Gastrocnemius medialis (tissue), 4 donors: ENCODE data around the gene PDE7B. TPM values are rescaled to one million over a fixed set of nuclear protein-coding genes. Genes with fewer than 3 reads are reported as not detected.

ENCODE experiments used
- ATAC-seq, 2 donors: fragments of 150-250 bp; one replicate each; pipeline ENCODE4 v1.9.1; 2016
- DNase-seq, 2 donors: peaks; one replicate each; pipeline ENCODE4 v3.0.0-alpha.2; 2019
- H3K27ac ChIP-seq, 4 donors: fragments of 200-600 bp; sonication (generic); 1 replicate in 1 of 4; 2 replicates in 3 of 4; pipeline ENCODE4 v1.5.1; 2016 to 2018; ENCODE audit warnings: mild to moderate bottlenecking in 2 of 4, moderate library complexity in 1 of 4
- H3K27me3 ChIP-seq, 3 donors: fragments of 200-600 bp; sonication (generic) in 2 of 3; 1 replicate in 1 of 3; 2 replicates in 2 of 3; pipeline versions ENCODE4 v1.5.1 to v1.6.0; 2016 to 2019; ENCODE audit warnings: mild to moderate bottlenecking in 1 of 3, moderate library complexity in 1 of 3
- H3K36me3 ChIP-seq, 2 donors: fragments of 200-600 bp; sonication (generic) in 1 of 2; one replicate each; pipeline ENCODE4 v1.5.1; 2017 to 2018
- H3K4me1 ChIP-seq, 2 donors: fragments of 200-600 bp; sonication (generic) in 1 of 2; one replicate each; pipeline ENCODE4 v1.5.1; 2016 to 2017; ENCODE audit warnings: mild to moderate bottlenecking in 2 of 2
- H3K4me3 ChIP-seq, 4 donors: fragments of 200-600 bp; sonication (generic) in 3 of 4; 1 replicate in 1 of 4; 2 replicates in 3 of 4; pipeline ENCODE4 v1.5.1; 2016 to 2019; ENCODE audit warnings: mild to moderate bottlenecking in 2 of 4
- H3K9me3 ChIP-seq, 3 donors: fragments of 200-600 bp; sonication (generic) in 2 of 3; 1 replicate in 1 of 3; 2 replicates in 2 of 3; pipeline ENCODE4 v1.5.1; 2016 to 2019
- POLR2A ChIP-seq, 2 donors: fragments of 450-650 bp; IDR thresholded peaks; one replicate each; pipeline ENCODE4 v1.6.1; 2017; ENCODE audit warnings: antibody characterized with exemption in 2 of 2, mild to moderate bottlenecking in 2 of 2, moderate library complexity in 2 of 2
- in situ Hi-C, 4 donors: fragments of 200-750 bp; cut with MboI; loops; one replicate each; pipeline versions ENCODE4 v1.15.0 to v1.8.0; 2017; ENCODE audit warnings: low sequenced_read_pairs in 4 of 4
- intact Hi-C: fragments of 100-400 bp; cut with DNase I; formaldehyde crosslinking; loops from one replicate; pipeline ENCODE4 v1.15.1; 2023; ENCODE audit warnings: low total_unique reads
- total RNA-seq, 4 donors: library from RNA; depleted of rRNA; stranded (reverse); fragments of >200 nt; gene quantifications; one replicate each; pipeline versions ENCODE4 v1.1.0 to v1.2.3, GENCODE V29; 2016
- TF ChIP-seq, protein P1 (sequence below), 5 experiments: fragments of 450-650 bp in 3 of 5; fragments of 200-600 bp in 2 of 5; sonication (generic) in 2 of 5; IDR thresholded peaks in 4 of 5; conservative IDR thresholded peaks in 1 of 5; 1 replicate in 4 of 5; 2 replicates in 1 of 5; pipeline ENCODE4 v1.5.1; 2016 to 2019; ENCODE audit warnings: antibody characterized with exemption in 5 of 5, mild to moderate bottlenecking in 3 of 5, moderate library complexity in 3 of 5

The PDE7B gene
- total RNA-seq, 4 donors from 2014 or later = 2.2 to 3.6 (median 2.7) TPM

DNA sequence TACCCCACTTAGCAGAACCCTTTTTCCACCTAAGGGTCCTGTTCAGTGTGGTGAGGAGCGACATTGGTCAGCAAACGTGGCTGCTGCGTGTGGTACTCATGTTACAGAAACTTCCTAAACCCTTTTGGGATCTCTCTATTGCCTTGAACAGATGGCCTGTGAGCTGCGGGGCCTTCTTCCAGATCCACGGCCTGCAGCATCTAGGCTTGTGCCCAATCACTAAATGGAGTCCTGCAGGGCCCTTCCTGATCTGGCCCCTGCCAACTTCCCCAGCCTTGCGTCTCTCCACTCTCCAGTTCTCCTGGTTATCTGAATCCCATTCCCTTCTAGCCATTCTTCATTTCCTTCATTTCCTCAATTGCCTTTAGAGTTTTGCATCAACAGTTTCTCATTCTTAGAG, 85.6 kb downstream of the PDE7B start:
- H3K27ac ChIP-seq = peak overlapping the region; percentile 27 to 58 (median 46)

DNA sequence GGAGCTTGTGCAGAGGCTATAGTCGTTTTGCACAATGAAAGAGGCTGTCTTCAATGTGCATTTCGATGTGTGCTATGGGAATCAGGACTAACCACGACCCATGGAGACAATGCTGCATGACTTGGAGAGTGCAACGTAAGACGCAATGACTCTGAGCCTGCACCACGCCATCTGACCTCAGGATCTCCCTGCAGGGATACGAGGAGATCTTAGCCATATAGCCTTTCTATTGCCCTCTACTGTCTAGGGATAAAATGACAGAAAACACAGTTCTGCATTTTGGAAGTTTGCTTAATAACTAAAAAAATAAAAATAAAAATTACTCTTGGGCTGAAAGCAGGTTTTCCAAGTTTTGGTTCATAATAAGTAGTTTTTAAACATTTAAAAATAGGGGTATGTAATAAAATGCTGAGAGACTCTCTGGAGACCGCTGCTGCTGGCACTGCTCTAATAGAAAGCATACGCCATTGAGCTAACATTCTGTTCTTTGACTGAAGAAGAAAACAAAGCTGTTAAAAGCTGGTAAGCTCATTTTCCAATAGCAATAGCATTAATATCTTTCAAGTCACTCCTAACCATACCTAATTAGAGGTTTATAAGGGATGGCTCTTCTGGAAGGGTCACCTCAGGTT, 87.2 kb downstream of the PDE7B start:
- Histone ChIP-seq H3K27me3 (no peaks in the 10 kb centered on the region), H3K4me3 (peak overlapping the region; percentile 14 to 55 (median 39)), H3K27ac (peak overlapping the region; percentile 53 to 76 (median 62)), H3K4me1 (peaks cover 13 to 15% of the 10 kb centered on the region in 2 donors), H3K36me3 (no peaks in the 10 kb centered on the region), H3K9me3 (no peaks in the 10 kb centered on the region)
- in situ Hi-C loops = loop anchor here (25.0 kb wide), 1 partner anchor 401 kb away; no protein-coding TSS in a partner anchor
- TF ChIP-seq POLR2A (IDR thresholded peaks at IDR 0.05) = no peak
- TF ChIP-seq, protein P1, sequence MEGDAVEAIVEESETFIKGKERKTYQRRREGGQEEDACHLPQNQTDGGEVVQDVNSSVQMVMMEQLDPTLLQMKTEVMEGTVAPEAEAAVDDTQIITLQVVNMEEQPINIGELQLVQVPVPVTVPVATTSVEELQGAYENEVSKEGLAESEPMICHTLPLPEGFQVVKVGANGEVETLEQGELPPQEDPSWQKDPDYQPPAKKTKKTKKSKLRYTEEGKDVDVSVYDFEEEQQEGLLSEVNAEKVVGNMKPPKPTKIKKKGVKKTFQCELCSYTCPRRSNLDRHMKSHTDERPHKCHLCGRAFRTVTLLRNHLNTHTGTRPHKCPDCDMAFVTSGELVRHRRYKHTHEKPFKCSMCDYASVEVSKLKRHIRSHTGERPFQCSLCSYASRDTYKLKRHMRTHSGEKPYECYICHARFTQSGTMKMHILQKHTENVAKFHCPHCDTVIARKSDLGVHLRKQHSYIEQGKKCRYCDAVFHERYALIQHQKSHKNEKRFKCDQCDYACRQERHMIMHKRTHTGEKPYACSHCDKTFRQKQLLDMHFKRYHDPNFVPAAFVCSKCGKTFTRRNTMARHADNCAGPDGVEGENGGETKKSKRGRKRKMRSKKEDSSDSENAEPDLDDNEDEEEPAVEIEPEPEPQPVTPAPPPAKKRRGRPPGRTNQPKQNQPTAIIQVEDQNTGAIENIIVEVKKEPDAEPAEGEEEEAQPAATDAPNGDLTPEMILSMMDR (IDR thresholded peaks at IDR 0.05 in 4 of 5, conservative IDR thresholded peaks at IDR 0.05 in 1 of 5) = peak in 2 of 5 experiments; percentile 50 to 63
- DNase-seq (peak; percentile 30 to 36), ATAC-seq (peak; percentile 80 to 91)
- intact Hi-C loops = loop anchor here (10.0 kb wide), 1 partner anchor 404 kb away; no protein-coding TSS in a partner anchor

More for the DNA sequence above, 85.6 kb downstream of the PDE7B start:
- Histone ChIP-seq H3K36me3 (no peaks in the 10 kb centered on the region), H3K27me3 (no peaks in the 10 kb centered on the region), H3K4me3 (no peak overlapping the region), H3K4me1 (peaks cover 13 to 15% of the 10 kb centered on the region in 2 donors), H3K9me3 (no peaks in the 10 kb centered on the region)
- no peak for DNase-seq
- intact Hi-C loops = loop anchor here (10.0 kb wide), 1 partner anchor 402 kb away; no protein-coding TSS in a partner anchor
- TF ChIP-seq, protein P1 (IDR thresholded peaks at IDR 0.05 in 4 of 5, conservative IDR thresholded peaks at IDR 0.05 in 1 of 5) = no peak
- TF ChIP-seq POLR2A (IDR thresholded peaks at IDR 0.05) = no peak
- ATAC-seq = no peak
- in situ Hi-C loops = loop anchor here (25.0 kb wide), 1 partner anchor 400 kb away; no protein-coding TSS in a partner anchor

DNA sequence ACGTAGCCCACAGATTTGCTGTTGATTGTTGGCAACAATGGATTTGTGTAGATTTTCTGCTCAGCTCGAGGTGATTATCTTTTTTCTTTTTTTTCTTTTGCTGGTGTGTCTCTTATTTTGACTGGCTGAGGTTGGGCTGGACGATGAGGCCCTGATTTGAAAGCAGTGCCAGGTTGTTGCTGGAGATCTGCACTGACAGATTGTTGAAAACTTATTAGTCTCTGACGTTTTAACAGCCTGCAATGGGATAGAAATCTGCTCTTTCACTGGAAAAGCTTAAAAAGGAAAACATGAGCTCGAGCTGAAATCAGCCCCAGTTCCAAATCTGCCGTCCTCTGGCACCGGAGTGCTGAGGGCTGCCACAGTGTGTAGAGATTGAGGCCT, 87.7 kb downstream of the PDE7B start:
- Histone ChIP-seq H3K36me3 (no peaks in the 10 kb centered on the region), H3K9me3 (no peaks in the 10 kb centered on the region), H3K27ac (peak overlapping the region; percentile 53 to 76 (median 62)), H3K4me1 (peaks cover 13 to 15% of the 10 kb centered on the region in 2 donors), H3K4me3 (peak overlapping the region in 3 of 4 donors; percentile 38 to 55 (median 40)), H3K27me3 (no peaks in the 10 kb centered on the region)
- DNase-seq (peak in 1 of 2 donors; percentile 22), ATAC-seq (peak in 1 of 2 donors; percentile 21)
- in situ Hi-C loops (loop anchor here (25.0 kb wide), 1 partner anchor 402 kb away; no protein-coding TSS in a partner anchor), intact Hi-C loops (loop anchor here (10.0 kb wide), 1 partner anchor 404 kb away; no protein-coding TSS in a partner anchor)
- TF ChIP-seq, protein P1 (IDR thresholded peaks at IDR 0.05 in 4 of 5, conservative IDR thresholded peaks at IDR 0.05 in 1 of 5) = no peak
- TF ChIP-seq POLR2A (IDR thresholded peaks at IDR 0.05) = no peak

DNA sequence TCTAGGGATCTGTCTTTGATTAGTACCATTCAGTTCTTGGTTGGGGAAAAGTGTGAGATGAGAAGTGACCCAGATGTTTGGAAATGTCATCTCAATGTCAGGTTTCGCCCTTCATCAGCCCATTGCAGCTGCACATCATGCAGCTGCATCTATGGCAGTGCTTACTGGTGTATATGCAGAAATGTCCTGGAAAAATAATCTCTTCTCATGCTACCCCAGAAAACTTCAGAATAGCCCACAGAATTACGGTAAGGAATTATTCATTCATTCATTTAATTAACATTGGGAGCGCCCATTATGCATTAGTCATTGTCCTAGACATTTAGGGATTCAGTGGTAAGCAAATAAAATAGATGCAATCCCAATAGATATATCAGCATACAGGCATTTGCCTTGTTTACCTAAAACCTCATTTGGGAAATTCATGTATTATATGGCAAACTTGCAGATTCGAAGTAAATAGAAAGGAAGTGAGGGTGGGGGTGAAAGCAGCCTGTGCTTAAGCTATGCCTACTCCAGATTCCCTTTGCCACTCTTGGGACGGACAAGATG, 89.2 kb downstream of the PDE7B start:
- H3K27ac ChIP-seq = no peak overlapping the region
- in situ Hi-C loops (loop anchor here (25.0 kb wide), 1 partner anchor 403 kb away; no protein-coding TSS in a partner anchor), intact Hi-C loops (no loop called here)
- ATAC-seq = no peak
- no peak for TF ChIP-seq POLR2A (IDR thresholded peaks at IDR 0.05)
- no peaks in the 10 kb centered on the region for H3K27me3 ChIP-seq
- no peaks in the 10 kb centered on the region for H3K9me3 ChIP-seq
- peaks cover 10 to 11% of the 10 kb centered on the region in 2 donors for H3K4me1 ChIP-seq
- no peak overlapping the region for H3K4me3 ChIP-seq
- no peaks in the 10 kb centered on the region for H3K36me3 ChIP-seq
- no peak for DNase-seq
